HL-60 (cell line): ENCODE measurements around the gene VOPP1.

Experiments used
- DNase-seq, 2 experiments: peaks; one replicate each; pipeline ENCODE4 v3.0.0-alpha.2; 2010 to 2020; ENCODE audit warnings: low read depth in 1 of 2, low spot score in 1 of 2
- H3K27ac ChIP-seq: fragments of 250-450 bp; sonication (Bioruptor Pico); replicated peaks from 2 replicates; pipeline ENCODE4 v1.5.1; 2020; ENCODE audit warnings: mild to moderate bottlenecking, moderate library complexity
- H3K27me3 ChIP-seq: fragments of 250-450 bp; sonication (Bioruptor Pico); 2 replicates; pipeline ENCODE4 v1.5.1; 2021; ENCODE audit warnings: mild to moderate bottlenecking, moderate library complexity; ENCODE audit not compliant: insufficient read depth, poor library complexity, severe bottlenecking
- H3K4me3 ChIP-seq: replicated peaks from 2 replicates; pipeline ENCODE4 v1.5.1; 2011; ENCODE audit warnings: mild to moderate bottlenecking, control low read depth, low read length; ENCODE audit not compliant: insufficient read depth
- GABPA ChIP-seq: IDR thresholded peaks from 2 replicates; pipeline ENCODE4 v1.6.1; 2012; ENCODE audit warnings: low read depth
- POLR2AphosphoS5 ChIP-seq: IDR thresholded peaks from 2 replicates; pipeline ENCODE4 v1.6.1; 2012; ENCODE audit warnings: low read depth
- REST ChIP-seq: IDR thresholded peaks from 2 replicates; pipeline ENCODE4 v1.6.1; 2012; ENCODE audit warnings: low read depth; ENCODE audit not compliant: insufficient replicate concordance
- SPI1 ChIP-seq: IDR thresholded peaks from 2 replicates; pipeline ENCODE4 v1.6.1; 2012; ENCODE audit warnings: low read depth, mild to moderate bottlenecking, borderline replicate concordance
- TF ChIP-seq, protein P1 (sequence below): IDR thresholded peaks from one replicate; pipeline ENCODE4 v1.5.1; 2011; ENCODE audit warnings: low read length, control low read depth, inconsistent platforms; ENCODE audit not compliant: insufficient read depth

Gene VOPP1

DNA sequence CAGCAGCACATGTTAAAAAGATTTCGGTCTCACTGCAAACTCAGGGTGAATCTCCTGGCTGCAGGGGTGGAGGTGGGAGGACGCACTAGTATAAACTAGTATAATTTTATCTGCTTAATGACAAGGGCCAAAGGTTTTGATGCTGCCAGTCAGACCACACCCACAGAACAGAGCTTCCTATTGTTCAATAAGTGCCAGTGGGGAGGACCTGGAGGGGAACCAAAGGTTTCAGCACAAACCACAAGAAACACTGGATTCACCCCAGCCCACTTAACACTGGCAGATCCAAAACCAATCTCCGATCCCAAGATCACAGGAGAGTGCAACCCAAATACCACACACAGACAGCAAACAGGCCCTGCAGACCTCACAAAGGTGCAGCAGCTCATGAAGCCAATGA lies 6.6 kb downstream of the VOPP1 start:
- H3K27ac ChIP-seq, result no peak overlapping the region
- DNase-seq, result no peak
- TF ChIP-seq SPI1 (no peak), POLR2AphosphoS5 (no peak), REST (no peak), GABPA (no peak)
- TF ChIP-seq, protein P1, sequence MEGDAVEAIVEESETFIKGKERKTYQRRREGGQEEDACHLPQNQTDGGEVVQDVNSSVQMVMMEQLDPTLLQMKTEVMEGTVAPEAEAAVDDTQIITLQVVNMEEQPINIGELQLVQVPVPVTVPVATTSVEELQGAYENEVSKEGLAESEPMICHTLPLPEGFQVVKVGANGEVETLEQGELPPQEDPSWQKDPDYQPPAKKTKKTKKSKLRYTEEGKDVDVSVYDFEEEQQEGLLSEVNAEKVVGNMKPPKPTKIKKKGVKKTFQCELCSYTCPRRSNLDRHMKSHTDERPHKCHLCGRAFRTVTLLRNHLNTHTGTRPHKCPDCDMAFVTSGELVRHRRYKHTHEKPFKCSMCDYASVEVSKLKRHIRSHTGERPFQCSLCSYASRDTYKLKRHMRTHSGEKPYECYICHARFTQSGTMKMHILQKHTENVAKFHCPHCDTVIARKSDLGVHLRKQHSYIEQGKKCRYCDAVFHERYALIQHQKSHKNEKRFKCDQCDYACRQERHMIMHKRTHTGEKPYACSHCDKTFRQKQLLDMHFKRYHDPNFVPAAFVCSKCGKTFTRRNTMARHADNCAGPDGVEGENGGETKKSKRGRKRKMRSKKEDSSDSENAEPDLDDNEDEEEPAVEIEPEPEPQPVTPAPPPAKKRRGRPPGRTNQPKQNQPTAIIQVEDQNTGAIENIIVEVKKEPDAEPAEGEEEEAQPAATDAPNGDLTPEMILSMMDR, result no peak
- H3K4me3 ChIP-seq, result no peak overlapping the region
- no peaks in the 10 kb centered on the region for H3K27me3 ChIP-seq

DNA sequence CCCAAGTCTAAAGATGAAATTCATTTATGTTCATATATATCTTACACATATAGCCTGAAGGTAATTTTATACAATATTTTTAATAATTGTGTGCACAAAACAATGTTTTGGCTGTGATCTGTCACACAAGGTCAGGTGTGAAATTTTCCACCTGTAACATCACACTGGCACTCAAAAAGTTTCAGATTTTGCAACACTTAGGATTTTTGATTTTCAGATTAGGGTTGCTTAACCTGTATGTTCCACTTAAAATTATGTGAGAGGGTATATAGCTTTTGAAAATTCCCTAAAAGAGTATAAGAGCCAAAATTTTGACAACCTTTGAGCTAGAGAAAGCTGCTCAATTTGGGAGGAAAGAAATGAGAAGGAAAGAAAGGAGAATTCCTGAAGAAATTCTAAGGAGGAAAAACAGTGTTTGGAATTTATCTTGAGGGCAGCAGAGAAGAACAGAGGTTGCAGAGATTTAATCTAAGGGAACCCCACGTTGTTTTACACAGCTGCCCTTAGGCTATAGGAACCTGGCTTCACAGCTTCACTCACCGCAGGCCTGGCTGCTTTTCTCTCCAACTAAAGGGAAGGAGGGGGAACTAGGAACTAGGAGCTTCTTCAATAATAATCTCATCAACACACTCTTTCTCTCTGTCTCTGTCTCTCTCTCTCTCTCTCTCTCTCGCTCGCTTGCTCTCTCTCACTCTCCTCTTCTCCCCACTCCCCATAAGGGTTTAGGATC lies 8.5 kb downstream of the VOPP1 start:
- no peak for DNase-seq
- H3K27ac ChIP-seq, result no peak overlapping the region
- no peak overlapping the region for H3K4me3 ChIP-seq
- H3K27me3 ChIP-seq, result no peaks in the 10 kb centered on the region
- TF ChIP-seq, protein P1, result no peak
- TF ChIP-seq SPI1, result no peak
- TF ChIP-seq GABPA, result no peak
- no peak for TF ChIP-seq POLR2AphosphoS5

DNA sequence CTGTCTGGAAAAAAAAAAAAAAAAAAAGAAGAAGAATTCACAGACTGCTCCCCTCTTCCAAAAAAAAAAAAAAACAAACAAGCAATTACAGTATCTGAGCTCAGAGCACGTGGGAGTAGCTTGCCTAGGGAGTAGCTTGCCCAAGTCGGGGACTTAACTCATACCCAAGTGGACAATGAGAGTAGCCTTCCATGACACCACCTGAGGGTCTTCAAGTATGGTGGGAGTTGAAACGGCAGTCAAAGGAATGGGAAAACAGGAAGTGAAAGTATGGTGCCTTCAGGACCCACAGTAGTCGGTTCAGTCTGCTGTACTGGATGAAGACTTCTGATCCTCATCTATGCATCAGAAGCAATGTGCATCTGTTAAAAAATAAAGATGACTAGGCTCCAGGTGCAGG lies 10.6 kb downstream of the VOPP1 start:
- no peak for DNase-seq
- no peak for TF ChIP-seq REST
- peak; percentile 52 for TF ChIP-seq SPI1
- TF ChIP-seq GABPA, result no peak
- no peaks in the 10 kb centered on the region for H3K27me3 ChIP-seq
- H3K4me3 ChIP-seq, result no peak overlapping the region
- H3K27ac ChIP-seq, result no peak overlapping the region

- Histone ChIP-seq H3K4me3 (no peak overlapping the region), H3K27me3 (no peaks in the 10 kb centered on the region), H3K27ac (no peak overlapping the region)
- TF ChIP-seq POLR2AphosphoS5 (no peak), REST (no peak), SPI1 (no peak), GABPA (no peak)
- TF ChIP-seq, protein P1, result no peak
- no peak for DNase-seq
Observed at GRCh38 chr7:55558962-55559920, 13.1 kb downstream of the VOPP1 start.
